Peyer's patch (tissue), 4 donors: Measurements from ENCODE around the gene ZNF280D. TPM values are rescaled to one million over a fixed set of nuclear protein-coding genes. Genes with fewer than 3 reads are reported as not detected.

Experiments
- DNase-seq, 3 donors: peaks; one replicate each; pipeline ENCODE4 v3.0.0-alpha.2; 2017 to 2019
- H3K27ac ChIP-seq, 4 donors: fragments of 200-600 bp; sonication (generic); one replicate each; pipeline ENCODE4 v1.5.1; 2016 to 2019
- H3K27me3 ChIP-seq, 2 donors: fragments of 200-600 bp; sonication (generic); one replicate each; pipeline ENCODE4 v1.5.1; 2019
- H3K36me3 ChIP-seq, 3 donors: fragments of 200-600 bp; sonication (generic); one replicate each; pipeline ENCODE4 v1.5.1; 2016 to 2019
- H3K4me1 ChIP-seq, 4 donors: fragments of 200-600 bp; sonication (generic); one replicate each; pipeline ENCODE4 v1.5.1; 2016 to 2019
- H3K4me3 ChIP-seq, 4 donors: fragments of 200-600 bp; sonication (generic); 1 replicate in 3 of 4; 2 replicates in 1 of 4; pipeline ENCODE4 v1.5.1; 2016 to 2019; ENCODE audit warnings: mild to moderate bottlenecking in 1 of 4
- H3K9me3 ChIP-seq, 4 donors: fragments of 200-600 bp; sonication (generic); one replicate each; pipeline ENCODE4 v1.5.1; 2016 to 2019; ENCODE audit warnings: mild to moderate bottlenecking in 1 of 4
- POLR2A ChIP-seq, 2 donors: fragments of 450-650 bp; IDR thresholded peaks; one replicate each; pipeline ENCODE4 v1.5.1; 2017; ENCODE audit warnings: antibody characterized with exemption in 2 of 2, mild to moderate bottlenecking in 2 of 2, moderate library complexity in 2 of 2
- total RNA-seq, 4 donors: library from RNA; depleted of rRNA; stranded (reverse); fragments of >200 nt; gene quantifications; one replicate each; pipeline ENCODE4 v1.1.0, GENCODE V29; 2016
- TF ChIP-seq, protein P1 (sequence below), 6 experiments: fragments of 450-650 bp in 4 of 6; fragments of 200-600 bp in 2 of 6; sonication (generic) in 1 of 6; IDR thresholded peaks; one replicate each; pipeline ENCODE4 v1.5.1; 2017 to 2019; ENCODE audit warnings: antibody characterized with exemption in 6 of 6, mild to moderate bottlenecking in 3 of 6, moderate library complexity in 1 of 6

The ZNF280D gene
- total RNA-seq, 4 donors from 2014 or later = 34.2 to 82.5 (median 45.1) TPM

DNA sequence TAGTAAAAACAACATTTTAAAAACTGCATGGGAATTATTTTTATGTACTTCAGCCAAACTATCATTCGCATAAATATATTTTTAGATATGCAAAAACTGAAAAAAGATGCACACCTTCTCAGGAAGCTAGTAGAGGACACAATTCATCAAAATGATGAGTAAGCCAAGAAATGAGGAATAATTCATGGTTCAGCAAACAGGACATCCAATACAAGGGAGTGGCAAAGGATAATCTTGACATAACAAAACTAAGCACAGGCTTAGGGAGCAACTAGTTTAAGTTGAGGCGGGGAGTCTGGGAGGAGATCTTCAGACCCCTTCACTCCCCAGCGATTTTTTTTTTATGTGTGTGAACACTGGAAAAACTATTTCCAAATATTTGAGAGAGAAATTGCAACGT is 93.7 kb downstream of the ZNF280D start:
- no peak for TF ChIP-seq POLR2A (IDR thresholded peaks at IDR 0.05)
- TF ChIP-seq, protein P1, sequence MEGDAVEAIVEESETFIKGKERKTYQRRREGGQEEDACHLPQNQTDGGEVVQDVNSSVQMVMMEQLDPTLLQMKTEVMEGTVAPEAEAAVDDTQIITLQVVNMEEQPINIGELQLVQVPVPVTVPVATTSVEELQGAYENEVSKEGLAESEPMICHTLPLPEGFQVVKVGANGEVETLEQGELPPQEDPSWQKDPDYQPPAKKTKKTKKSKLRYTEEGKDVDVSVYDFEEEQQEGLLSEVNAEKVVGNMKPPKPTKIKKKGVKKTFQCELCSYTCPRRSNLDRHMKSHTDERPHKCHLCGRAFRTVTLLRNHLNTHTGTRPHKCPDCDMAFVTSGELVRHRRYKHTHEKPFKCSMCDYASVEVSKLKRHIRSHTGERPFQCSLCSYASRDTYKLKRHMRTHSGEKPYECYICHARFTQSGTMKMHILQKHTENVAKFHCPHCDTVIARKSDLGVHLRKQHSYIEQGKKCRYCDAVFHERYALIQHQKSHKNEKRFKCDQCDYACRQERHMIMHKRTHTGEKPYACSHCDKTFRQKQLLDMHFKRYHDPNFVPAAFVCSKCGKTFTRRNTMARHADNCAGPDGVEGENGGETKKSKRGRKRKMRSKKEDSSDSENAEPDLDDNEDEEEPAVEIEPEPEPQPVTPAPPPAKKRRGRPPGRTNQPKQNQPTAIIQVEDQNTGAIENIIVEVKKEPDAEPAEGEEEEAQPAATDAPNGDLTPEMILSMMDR (IDR thresholded peaks at IDR 0.05) = no peak
- no peak for DNase-seq
- Histone ChIP-seq H3K36me3 (no peaks in the 10 kb centered on the region), H3K27ac (no peak overlapping the region), H3K4me1 (no peaks in the 10 kb centered on the region), H3K9me3 (no peaks in the 10 kb centered on the region), H3K27me3 (no peaks in the 10 kb centered on the region), H3K4me3 (no peak overlapping the region)

DNA sequence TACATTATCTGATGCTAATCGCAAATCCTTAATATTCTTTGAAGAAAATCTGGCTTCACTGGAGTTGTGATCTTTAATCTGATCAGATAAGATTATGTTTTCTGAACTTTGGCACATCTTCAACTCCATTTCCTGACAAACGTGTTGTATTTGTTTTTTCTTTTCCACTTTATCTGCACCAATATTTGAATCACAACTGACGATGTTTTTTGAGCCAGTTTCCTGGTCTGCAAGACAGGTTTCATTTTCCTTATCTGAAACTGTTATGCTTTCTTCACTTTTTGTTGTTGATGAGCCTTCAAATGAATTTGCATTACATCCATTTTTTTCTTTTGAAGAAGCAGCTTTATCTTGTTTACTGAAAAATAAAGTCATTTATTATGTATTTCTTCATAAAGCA is 101.5 kb downstream of the ZNF280D start:
- H3K4me1 ChIP-seq = no peaks in the 10 kb centered on the region
- H3K4me3 ChIP-seq = no peak overlapping the region
- H3K27me3 ChIP-seq = no peaks in the 10 kb centered on the region
- no peaks in the 10 kb centered on the region for H3K36me3 ChIP-seq
- H3K9me3 ChIP-seq = no peaks in the 10 kb centered on the region
- TF ChIP-seq, protein P1 (IDR thresholded peaks at IDR 0.05) = no peak
- TF ChIP-seq POLR2A (IDR thresholded peaks at IDR 0.05) = no peak
- no peak for DNase-seq
- no peak overlapping the region for H3K27ac ChIP-seq

- no peaks in the 10 kb centered on the region for H3K9me3 ChIP-seq
- no peaks in the 10 kb centered on the region for H3K27me3 ChIP-seq
- TF ChIP-seq, protein P1 (IDR thresholded peaks at IDR 0.05) = no peak
- TF ChIP-seq POLR2A (IDR thresholded peaks at IDR 0.05) = no peak
- H3K4me1 ChIP-seq = no peaks in the 10 kb centered on the region
- H3K4me3 ChIP-seq = no peak overlapping the region
- H3K27ac ChIP-seq = no peak overlapping the region
- no peaks in the 10 kb centered on the region for H3K36me3 ChIP-seq
- DNase-seq = no peak
Measured at GRCh38 chr15:56628893-56629532, 104.3 kb downstream of the ZNF280D start.

- no peaks in the 10 kb centered on the region for H3K36me3 ChIP-seq
- no peaks in the 10 kb centered on the region for H3K9me3 ChIP-seq
- TF ChIP-seq POLR2A (IDR thresholded peaks at IDR 0.05) = no peak
- TF ChIP-seq, protein P1 (IDR thresholded peaks at IDR 0.05) = no peak
- H3K4me3 ChIP-seq = no peak overlapping the region
- H3K27ac ChIP-seq = no peak overlapping the region
- H3K27me3 ChIP-seq = no peaks in the 10 kb centered on the region
- no peak for DNase-seq
- no peaks in the 10 kb centered on the region for H3K4me1 ChIP-seq
Measured at GRCh38 chr15:56619887-56620286, 113.4 kb downstream of the ZNF280D start.

DNA sequence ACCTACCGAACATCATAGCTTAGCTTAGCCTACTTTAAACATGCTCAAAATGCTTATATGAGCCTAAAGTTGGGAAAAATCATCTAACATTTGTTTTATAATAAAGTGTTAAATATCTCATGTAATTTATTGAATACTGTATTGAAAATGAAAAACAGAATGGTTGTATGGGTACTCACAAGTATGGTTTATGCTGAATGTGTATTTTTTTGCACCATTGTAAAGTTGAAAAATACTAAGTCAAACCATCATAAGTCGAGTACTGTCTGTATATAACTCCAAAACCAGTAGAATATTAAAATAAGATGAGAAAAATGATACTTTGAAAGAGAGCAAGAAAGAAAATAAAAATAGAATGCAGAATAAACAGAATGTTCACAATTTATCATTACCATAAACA is 115.7 kb downstream of the ZNF280D start:
- Histone ChIP-seq H3K27me3 (no peaks in the 10 kb centered on the region), H3K9me3 (no peaks in the 10 kb centered on the region), H3K36me3 (no peaks in the 10 kb centered on the region), H3K4me1 (no peaks in the 10 kb centered on the region), H3K4me3 (no peak overlapping the region), H3K27ac (no peak overlapping the region)
- DNase-seq = no peak
- TF ChIP-seq, protein P1 (IDR thresholded peaks at IDR 0.05) = no peak
- TF ChIP-seq POLR2A (IDR thresholded peaks at IDR 0.05) = no peak

DNA sequence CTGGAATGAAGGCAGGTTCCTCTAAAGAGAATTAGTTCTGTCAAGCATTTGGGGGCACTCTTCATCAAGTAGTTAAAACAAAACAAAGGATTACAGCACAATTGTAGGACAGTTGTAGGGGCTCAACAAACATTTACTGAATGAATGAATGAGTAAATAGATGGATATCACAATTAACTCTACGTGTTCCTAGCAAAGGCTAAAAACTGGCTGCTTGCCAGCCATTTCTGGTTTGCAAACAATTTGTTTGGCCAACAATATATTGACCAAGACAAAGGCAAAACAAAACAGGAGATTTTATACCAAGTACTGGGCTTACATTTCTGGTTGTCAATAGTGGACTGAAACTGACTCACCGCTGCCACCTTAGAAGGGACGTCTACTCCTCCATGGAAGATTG is 116.8 kb downstream of the ZNF280D start:
- TF ChIP-seq, protein P1 (IDR thresholded peaks at IDR 0.05) = no peak
- TF ChIP-seq POLR2A (IDR thresholded peaks at IDR 0.05) = no peak
- Histone ChIP-seq H3K4me3 (no peak overlapping the region), H3K27me3 (no peaks in the 10 kb centered on the region), H3K27ac (no peak overlapping the region), H3K9me3 (no peaks in the 10 kb centered on the region), H3K36me3 (no peaks in the 10 kb centered on the region), H3K4me1 (no peaks in the 10 kb centered on the region)
- no peak for DNase-seq
